Coronary artery (tissue), 2 donors: ENCODE measurements around the gene LARP1.
A peak's percentile ranks its signal among the peaks of the same experiment; 100 is the strongest.
"Not testable (repeated sequence)": the region's sequence is repeated elsewhere in the genome, so short reads cannot be mapped to it uniquely, and the experiment has no call there.

Experiments
- DNase-seq: peaks from one replicate; pipeline ENCODE4 v3.0.0-alpha.2; 2017; ENCODE audit warnings: low spot score
- H3K27ac ChIP-seq, 2 donors: fragments of 200-600 bp; sonication (generic); one replicate each; pipeline ENCODE4 v1.5.1; 2016 to 2019
- H3K4me3 ChIP-seq: fragments of 200-600 bp; sonication (generic); 2 replicates; pipeline ENCODE4 v1.5.1; 2016; ENCODE audit warnings: mild to moderate bottlenecking, moderate library complexity
- TF ChIP-seq, protein P1 (sequence below): fragments of 200-600 bp; sonication (generic); IDR thresholded peaks from one replicate; pipeline ENCODE4 v1.5.1; 2019; ENCODE audit warnings: antibody characterized with exemption

LARP1 gene

DNA sequence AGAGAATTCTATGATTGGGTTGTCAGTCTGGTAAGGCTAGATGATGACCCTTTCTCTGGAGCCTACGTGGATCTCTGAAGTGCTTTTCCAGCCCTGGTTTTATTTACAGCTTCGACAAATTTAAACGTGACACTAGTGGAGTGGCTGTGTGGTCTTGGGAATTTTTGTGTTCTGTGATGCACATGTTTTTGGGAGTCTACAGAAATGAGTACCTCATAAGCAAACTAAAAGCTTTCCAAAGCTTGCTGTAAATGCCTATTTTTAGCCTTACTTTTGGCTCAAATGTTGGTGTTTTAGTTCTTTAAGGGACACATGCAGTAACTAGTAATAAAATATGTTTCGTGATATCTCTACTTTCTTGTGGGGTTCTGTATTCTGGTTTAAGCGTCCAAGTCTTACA lies 3.3 kb downstream of the LARP1 start:
- TF ChIP-seq, protein P1, sequence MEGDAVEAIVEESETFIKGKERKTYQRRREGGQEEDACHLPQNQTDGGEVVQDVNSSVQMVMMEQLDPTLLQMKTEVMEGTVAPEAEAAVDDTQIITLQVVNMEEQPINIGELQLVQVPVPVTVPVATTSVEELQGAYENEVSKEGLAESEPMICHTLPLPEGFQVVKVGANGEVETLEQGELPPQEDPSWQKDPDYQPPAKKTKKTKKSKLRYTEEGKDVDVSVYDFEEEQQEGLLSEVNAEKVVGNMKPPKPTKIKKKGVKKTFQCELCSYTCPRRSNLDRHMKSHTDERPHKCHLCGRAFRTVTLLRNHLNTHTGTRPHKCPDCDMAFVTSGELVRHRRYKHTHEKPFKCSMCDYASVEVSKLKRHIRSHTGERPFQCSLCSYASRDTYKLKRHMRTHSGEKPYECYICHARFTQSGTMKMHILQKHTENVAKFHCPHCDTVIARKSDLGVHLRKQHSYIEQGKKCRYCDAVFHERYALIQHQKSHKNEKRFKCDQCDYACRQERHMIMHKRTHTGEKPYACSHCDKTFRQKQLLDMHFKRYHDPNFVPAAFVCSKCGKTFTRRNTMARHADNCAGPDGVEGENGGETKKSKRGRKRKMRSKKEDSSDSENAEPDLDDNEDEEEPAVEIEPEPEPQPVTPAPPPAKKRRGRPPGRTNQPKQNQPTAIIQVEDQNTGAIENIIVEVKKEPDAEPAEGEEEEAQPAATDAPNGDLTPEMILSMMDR, result no peak
- Histone ChIP-seq H3K4me3 (peak overlapping the region; percentile 95), H3K27ac (peak overlapping the region; percentile 59 to 100)
- DNase-seq, result no peak

DNA sequence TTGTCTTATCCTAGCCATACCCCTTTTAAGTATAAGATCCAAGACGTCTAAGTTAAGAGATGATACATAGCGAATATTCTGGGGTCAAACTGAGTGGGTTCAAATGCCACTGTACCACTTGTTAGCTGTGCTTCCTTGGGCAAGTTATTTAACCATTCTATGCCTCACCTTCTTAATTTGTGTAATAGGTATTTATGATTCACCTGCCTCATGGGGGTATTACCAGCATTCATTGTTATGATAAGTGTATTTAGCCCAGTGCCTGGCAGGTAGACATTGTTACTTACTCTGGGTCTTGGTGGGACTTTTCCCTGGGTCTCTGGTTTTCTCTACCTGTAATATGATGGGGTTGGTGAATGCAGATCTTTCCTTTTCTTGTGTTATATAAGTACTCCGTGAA lies 3.8 kb downstream of the LARP1 start:
- no peak for DNase-seq
- no peak overlapping the region for H3K27ac ChIP-seq
- H3K4me3 ChIP-seq, result peak overlapping the region; percentile 95
- TF ChIP-seq, protein P1, result no peak

DNA sequence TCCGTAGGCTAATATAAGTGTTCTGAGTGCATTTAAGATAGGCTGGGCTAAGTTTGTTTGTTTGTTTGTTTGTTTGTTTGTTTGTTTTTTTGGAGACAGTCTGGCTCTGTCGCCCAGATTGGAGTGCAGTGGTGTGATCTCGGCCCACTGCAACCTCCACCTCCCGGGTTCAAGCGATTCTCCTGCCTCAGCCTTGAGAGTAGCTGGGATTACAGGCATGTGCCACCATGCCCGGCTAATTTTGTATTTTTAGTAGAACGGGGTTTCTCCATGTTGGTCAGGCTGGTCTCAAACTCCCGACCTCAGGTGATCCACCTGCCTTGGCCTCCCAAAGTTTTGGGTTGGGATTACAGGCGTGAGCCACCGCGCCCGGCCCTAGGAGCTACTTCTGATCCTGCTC lies 4.7 kb downstream of the LARP1 start:
- H3K27ac ChIP-seq, DNase-seq, H3K4me3 ChIP-seq: not testable (repeated sequence)

DNA sequence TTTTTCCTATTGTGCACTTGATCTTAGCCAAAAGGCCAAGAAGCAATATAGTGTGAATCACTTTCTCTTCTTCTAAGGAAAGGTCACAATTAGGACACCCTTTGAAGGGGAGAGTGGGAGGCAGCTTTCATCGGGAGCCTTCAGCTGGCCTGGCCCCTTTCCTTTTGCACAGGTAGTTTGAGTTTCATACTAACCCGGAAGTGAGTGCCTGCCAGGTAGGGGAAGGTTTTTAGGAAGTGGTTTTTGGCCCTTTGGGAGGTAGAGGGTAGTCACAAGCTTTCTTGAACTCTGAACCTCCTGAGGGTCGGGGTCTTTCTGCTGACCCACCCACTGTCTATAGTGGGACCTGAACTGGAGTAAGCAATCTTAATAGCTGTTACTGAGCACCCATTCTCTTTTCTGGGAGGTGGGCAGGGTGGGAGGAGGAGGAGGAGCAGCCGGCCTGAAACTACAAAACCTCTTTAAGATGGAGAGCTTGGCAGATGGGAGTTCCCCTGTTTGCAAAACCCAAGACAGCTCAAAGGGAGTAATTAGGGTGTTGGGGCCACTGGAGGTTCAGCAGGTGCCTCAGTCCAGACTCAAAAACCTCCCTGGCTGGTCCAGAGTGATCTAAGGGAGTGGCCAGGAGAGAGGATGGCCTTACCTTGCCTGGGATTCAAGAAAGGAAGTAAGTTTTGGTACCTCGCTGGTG lies 6.0 kb downstream of the LARP1 start:
- no peak for DNase-seq
- Histone ChIP-seq H3K27ac (no peak overlapping the region), H3K4me3 (no peak overlapping the region)
- TF ChIP-seq, protein P1, result no peak

DNA sequence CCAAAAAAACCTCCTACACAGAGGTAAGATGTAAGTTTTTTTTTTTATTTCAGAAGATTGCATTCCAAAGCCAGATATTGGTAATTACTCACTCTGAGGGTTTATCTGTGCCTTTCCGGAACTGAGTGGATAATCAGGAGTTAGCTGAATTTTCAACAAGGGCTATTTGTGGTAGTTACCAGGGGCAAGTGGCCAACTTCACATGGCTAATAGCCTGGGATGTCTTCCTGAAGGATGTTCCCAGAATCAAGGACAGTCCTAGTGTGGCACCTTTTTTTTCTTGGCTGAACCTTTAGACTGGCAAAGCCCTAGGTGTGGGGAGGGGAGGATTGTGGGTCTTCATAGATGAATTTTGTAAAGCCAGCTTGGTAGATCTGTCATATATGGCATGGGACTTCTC lies 7.1 kb downstream of the LARP1 start:
- TF ChIP-seq, protein P1, result no peak
- Histone ChIP-seq H3K4me3 (no peak overlapping the region), H3K27ac (no peak overlapping the region)
- no peak for DNase-seq

DNA sequence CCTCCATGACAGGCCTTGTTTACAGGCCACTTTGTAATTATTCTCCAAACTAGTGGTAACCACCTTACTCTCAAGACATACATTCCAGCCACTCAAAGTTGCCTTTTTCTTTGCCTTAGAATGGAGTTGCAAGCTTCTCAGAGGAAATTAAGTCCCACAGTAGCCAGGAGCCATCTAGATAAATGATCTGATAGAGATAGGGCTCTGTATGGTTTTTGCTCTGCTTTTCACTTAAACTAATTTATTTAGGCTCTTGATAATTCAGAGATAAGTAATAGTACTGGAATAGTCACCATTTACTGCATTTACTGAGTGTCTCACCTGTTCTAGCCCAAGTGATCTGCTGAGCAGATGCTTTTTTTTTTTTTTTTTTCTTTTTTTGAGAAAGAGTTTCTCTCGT lies 7.5 kb downstream of the LARP1 start:
- Histone ChIP-seq H3K27ac (no peak overlapping the region), H3K4me3 (no peak overlapping the region)
- no peak for DNase-seq
- TF ChIP-seq, protein P1, result no peak

DNA sequence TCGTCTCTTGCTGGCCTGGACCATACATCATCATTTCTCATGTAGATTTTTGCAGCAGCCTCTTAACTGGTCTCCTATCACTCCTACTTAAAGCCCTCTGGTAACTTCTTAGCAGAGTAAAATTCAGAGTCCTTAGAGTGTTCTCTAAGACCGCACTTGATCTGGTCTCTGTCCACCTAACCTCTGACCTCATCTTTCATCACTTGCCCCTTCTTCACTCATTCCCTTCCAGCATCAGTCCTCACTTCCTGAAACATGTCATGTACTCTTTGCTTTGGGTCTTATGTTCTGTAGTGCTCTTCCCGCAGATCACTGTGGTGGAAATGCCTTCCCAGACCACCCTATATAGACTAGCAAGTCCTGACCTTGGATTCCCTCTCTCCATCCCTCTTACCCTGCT lies 9.8 kb downstream of the LARP1 start:
- no peak for DNase-seq
- TF ChIP-seq, protein P1, result no peak
- no peak overlapping the region for H3K4me3 ChIP-seq

More for the DNA sequence above, 9.8 kb downstream of the LARP1 start:
- no peak overlapping the region for H3K27ac ChIP-seq
